GM12864 (cell line): Measurements from ENCODE around the gene ANKHD1.

Experiments
- DNase-seq: peaks from one replicate; pipeline ENCODE4 v3.0.0-alpha.2; 2011; ENCODE audit warnings: low read depth
- H3K4me3 ChIP-seq: 2 replicates; pipeline ENCODE4 v1.5.1; 2011; ENCODE audit warnings: mild to moderate bottlenecking, low read depth, low read length, control low read depth
- CTCF ChIP-seq: IDR thresholded peaks from 2 replicates; pipeline ENCODE4 v1.5.1; 2011; ENCODE audit warnings: low read depth, mild to moderate bottlenecking, moderate library complexity, low read length, control low read depth, inconsistent platforms; ENCODE audit errors: missing control alignments

Gene ANKHD1

GRCh38 chr5:140364472-140364765 lies 37.2 kb upstream of the ANKHD1 start:
- no peak for DNase-seq
- no peak overlapping the region for H3K4me3 ChIP-seq
- no peak for TF ChIP-seq CTCF

GRCh38 chr5:140365282-140365681 lies 36.4 kb upstream of the ANKHD1 start:
- H3K4me3 ChIP-seq, result no peak overlapping the region
- no peak for DNase-seq
- TF ChIP-seq CTCF, result no peak

GRCh38 chr5:140365941-140366340 lies 35.7 kb upstream of the ANKHD1 start:
- no peak for TF ChIP-seq CTCF
- H3K4me3 ChIP-seq, result no peak overlapping the region
- DNase-seq, result no peak

GRCh38 chr5:140366589-140367255 lies 34.9 kb upstream of the ANKHD1 start:
- H3K4me3 ChIP-seq, result no peak overlapping the region
- TF ChIP-seq CTCF, result no peak
- no peak for DNase-seq

DNA sequence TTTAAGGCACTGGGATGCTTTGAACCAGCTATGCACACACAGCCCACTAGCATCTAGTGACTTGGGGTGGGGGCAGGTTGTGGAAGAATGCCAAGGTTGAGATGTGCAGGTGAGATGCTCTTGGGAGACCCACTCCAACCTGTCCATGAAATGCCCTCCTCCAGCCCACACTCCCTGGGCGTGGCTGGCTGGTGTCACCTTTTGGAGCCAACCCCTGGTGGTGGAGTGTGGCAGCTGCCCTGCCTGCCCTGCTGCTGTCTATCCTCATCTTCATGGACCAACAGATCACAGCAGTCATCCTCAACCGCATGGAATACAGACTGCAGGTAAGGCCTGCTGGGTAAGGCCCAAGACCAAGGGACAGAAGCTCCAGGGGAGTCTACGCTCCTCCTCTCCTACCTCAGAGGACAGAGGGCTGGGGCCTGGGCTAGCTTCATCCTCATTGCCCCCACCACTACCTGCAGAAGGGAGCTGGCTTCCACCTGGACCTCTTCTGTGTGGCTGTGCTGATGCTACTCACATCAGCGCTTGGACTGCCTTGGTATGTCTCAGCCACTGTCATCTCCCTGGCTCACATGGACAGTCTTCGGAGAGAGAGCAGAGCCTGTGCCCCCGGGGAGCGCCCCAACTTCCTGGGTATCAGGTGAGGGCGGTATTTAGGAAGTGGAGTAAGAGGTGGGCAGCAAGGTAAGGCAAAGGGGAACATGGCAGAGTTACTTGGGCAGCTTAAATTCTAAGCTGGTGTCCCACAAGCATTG lies 34.2 kb upstream of the ANKHD1 start:
- no peak for TF ChIP-seq CTCF
- DNase-seq, result no peak

DNA sequence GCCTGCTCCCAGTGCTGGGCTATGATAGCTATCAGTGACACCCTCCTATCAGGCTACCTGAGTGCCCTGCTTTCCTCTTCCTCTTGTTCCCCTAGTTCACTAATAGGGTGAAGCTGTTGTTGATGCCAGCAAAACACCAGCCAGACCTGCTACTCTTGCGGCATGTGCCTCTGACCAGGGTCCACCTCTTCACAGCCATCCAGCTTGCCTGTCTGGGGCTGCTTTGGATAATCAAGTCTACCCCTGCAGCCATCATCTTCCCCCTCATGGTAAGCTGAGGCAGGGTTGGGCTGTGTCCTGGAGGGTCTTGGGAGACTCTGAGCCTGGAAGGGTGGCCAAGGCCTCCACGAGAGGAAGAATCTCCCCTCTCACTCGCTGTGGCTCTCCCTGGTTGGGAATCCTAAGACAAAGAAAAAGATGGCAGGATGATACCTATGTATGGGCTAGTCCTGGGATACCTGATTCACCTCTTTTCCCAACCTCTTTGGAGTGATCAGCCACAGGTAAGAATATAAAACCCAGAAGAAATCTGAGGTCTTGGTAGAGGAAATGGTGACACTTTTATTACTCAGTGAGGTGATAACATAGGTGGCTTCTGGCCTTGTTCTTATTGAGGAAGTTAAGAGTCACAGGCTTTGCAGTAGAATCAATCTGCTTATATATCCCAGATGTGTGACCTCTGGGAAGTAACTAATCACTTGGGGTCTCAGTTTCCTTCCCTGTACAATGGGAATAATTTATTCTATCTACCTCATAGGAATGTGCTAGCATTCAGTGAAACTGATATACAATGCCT lies 30.1 kb upstream of the ANKHD1 start:
- no peak for TF ChIP-seq CTCF
- no peak overlapping the region for H3K4me3 ChIP-seq
- no peak for DNase-seq

More for the DNA sequence above, 34.2 kb upstream of the ANKHD1 start:
- H3K4me3 ChIP-seq, result no peak overlapping the region
